Measurements from ENCODE around the gene RECK. TPM values are rescaled to one million over a fixed set of nuclear protein-coding genes. Genes with fewer than 3 reads are reported as not detected.
A peak's percentile ranks its signal among the peaks of the same experiment; 100 is the strongest.

RECK gene
- total and polyA plus RNA-seq, 3 experiments from 2014 or later, result 3.7 to 15.0 (median 4.3) TPM

DNA sequence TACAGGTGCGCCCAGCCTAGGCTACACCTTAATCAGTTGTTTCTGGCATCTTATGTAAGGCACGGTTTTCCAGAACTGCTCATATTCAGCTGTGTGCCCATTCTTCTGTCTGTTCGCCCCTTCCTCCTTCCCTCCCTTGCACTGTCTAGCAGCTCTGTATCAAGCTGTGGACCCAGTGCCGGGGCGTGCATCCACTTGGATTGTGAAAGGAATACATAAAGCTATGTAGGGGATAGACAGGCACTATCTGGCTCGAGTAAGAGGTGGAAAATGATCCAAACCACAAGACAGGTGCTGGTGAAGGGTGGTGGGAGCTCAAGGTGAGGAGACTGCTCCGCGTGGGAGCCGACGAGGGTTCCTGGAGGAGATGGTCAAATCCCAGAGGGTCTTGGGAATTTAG, 101.8 kb downstream of the RECK start:
- Mint-ChIP-seq H3K27ac (peak overlapping the region; percentile 76 to 99 (median 86)), H3K9me3 (peaks cover 0 to 1% (median 0%) of the 10 kb centered on the region in 5 donors), H3K27me3 (no peaks in the 10 kb centered on the region), H3K36me3 (peaks cover 0 to 9% (median 1%) of the 10 kb centered on the region in 3 donors), H3K4me3 (peak overlapping the region; percentile 87 to 99 (median 96)), H3K4me1 (peaks cover 67 to 74% (median 73%) of the 10 kb centered on the region in 3 donors)
- Histone ChIP-seq H3K36me3 (ENCODE audit: insufficient read depth, low read length) (no peaks in the 10 kb centered on the region), H3K4me1 (ENCODE audit: insufficient read depth, low read length) (peaks cover 73% of the 10 kb centered on the region), H3K4me3 (ENCODE audit: low read length) (no peak overlapping the region), H3K27me3 (ENCODE audit: insufficient read depth, low read length, poor library complexity, severe bottlenecking) (no peaks in the 10 kb centered on the region), H3K27ac (ENCODE audit: low read depth, low read length) (no peak overlapping the region), H3K9me3 (ENCODE audit: low read length) (no peaks in the 10 kb centered on the region)
- POLR2A ChIA-PET, result interaction anchor here (0.6 to 2.4 kb wide), 2 partner anchors 10 to 27 kb away, joined by 5 to 12 read pairs; no protein-coding TSS in a partner anchor
- CTCF ChIA-PET, result interaction anchor here (1.3 to 6.2 kb wide), 3 partner anchors 10 to 36 kb away, joined by 4 to 65 read pairs (median 8); partner anchors contain the start of gene CCIN
- no peak for DNase-seq

DNA sequence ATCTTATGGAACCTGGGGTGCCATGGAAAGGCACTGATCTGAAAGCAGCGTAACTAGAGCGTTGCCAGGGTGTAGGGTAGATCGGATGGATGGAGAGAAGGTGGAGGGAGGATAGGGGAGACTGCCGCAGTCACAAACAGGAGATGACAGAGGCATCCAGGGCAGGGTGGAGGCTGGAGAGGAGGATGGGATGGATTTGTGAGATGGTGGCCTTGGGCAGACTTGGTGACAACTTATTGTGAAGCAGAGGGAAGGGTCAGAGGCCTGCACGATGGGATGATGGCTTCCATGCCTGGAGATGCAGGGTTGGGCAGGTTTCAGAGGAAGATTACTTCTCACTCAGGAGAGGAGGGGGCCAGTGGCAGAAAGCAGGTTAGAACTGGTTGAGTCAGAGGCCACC, 102.2 kb downstream of the RECK start:
- H3K27ac ChIP-seq (ENCODE audit: low read depth, low read length), result no peak overlapping the region
- H3K27me3 ChIP-seq (ENCODE audit: insufficient read depth, low read length, poor library complexity, severe bottlenecking), result no peaks in the 10 kb centered on the region
- H3K4me1 Mint-ChIP-seq, result peaks cover 71 to 78% (median 77%) of the 10 kb centered on the region in 3 donors
- H3K27me3 Mint-ChIP-seq, result no peaks in the 10 kb centered on the region
- H3K4me3 Mint-ChIP-seq, result peak overlapping the region; percentile 87 to 99 (median 96)
- H3K9me3 Mint-ChIP-seq, result peaks cover 0 to 1% (median 0%) of the 10 kb centered on the region in 5 donors
- DNase-seq, result no peak
- peak overlapping the region; percentile 76 to 99 (median 86) for H3K27ac Mint-ChIP-seq
- no peaks in the 10 kb centered on the region for H3K36me3 ChIP-seq (ENCODE audit: insufficient read depth, low read length)
- H3K4me3 ChIP-seq (ENCODE audit: low read length), result no peak overlapping the region
- peaks cover 77% of the 10 kb centered on the region for H3K4me1 ChIP-seq (ENCODE audit: insufficient read depth, low read length)
- POLR2A ChIA-PET, result no interaction called here
- H3K9me3 ChIP-seq (ENCODE audit: low read length), result no peaks in the 10 kb centered on the region
- peaks cover 0 to 10% (median 1%) of the 10 kb centered on the region in 3 donors for H3K36me3 Mint-ChIP-seq
- CTCF ChIA-PET, result interaction anchor here (1.3 to 6.2 kb wide), 3 partner anchors 10 to 36 kb away, joined by 4 to 65 read pairs (median 8); partner anchors contain the start of gene CCIN

DNA sequence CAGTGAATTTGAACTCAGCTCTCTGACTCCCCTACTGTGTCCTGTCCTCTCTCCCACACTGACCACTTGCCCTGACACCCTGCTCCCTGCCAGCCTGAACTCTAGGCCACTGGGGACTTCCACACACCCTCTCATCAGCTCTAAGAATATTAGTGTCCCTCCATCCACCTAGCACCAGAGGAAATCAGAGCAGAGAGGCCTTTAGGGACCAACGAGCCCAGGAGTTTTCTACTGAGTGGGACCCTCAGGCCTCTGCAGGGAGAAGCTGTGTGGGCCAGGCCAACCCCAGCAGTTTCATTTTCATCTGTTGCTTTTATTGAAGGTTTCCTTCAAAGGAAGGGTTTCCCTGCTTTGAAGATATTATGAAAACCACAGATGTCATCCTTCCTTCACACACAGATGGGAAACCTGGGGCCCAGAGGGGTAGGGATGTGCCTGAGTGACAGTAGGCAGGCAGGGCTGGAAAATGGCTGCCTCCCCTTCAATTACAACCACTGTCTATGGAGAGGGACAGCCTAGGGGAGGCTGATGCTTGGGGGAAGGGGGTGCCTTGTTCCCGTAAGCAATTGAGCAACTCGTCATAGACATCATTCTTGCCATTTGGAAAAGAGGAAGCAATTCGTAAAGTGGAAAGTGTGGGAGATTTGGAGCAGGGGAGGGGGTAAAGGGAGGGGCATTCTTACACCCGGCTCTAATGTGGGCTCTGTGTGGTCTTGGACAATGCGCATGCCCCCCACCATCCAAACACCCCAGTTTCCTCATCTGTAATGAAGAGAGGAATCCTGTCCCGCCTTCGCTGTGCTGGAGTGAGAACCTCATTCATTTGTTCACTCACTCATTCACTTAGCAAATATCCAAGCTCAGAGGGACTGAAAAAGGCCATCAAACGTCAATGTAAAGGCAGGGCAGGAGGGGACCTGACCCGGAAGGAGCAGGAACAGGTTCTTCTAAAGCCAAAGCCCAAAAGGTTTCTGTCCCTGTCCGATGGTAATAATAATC, 103.7 kb downstream of the RECK start:
- ChIA-PET POLR2A (interaction anchor here (0.8 to 1.9 kb wide), 3 partner anchors 8 to 37 kb away, joined by 3 to 8 read pairs (median 3); no protein-coding TSS in a partner anchor), CTCF (interaction anchor here (1.7 to 6.2 kb wide), 3 partner anchors 26 to 38 kb away, joined by 8 to 65 read pairs (median 25); partner anchors contain the start of gene CCIN)
- Mint-ChIP-seq H3K4me3 (peak overlapping the region; percentile 68 to 96 (median 87)), H3K9me3 (peaks cover 0 to 3% (median 2%) of the 10 kb centered on the region in 5 donors), H3K36me3 (peaks cover 3 to 14% (median 3%) of the 10 kb centered on the region in 3 donors), H3K27me3 (peaks cover 0 to 3% of the 10 kb centered on the region in 2 donors), H3K4me1 (peaks cover 85 to 92% (median 91%) of the 10 kb centered on the region in 3 donors), H3K27ac (peak overlapping the region; percentile 71 to 99 (median 91))
- DNase-seq, result peak in 1 of 5 donors; percentile 29
- peaks cover 2% of the 10 kb centered on the region for H3K9me3 ChIP-seq (ENCODE audit: low read length)
- H3K36me3 ChIP-seq (ENCODE audit: insufficient read depth, low read length), result no peaks in the 10 kb centered on the region
- H3K27ac ChIP-seq (ENCODE audit: low read depth, low read length), result no peak overlapping the region
- H3K4me1 ChIP-seq (ENCODE audit: insufficient read depth, low read length), result peaks cover 90% of the 10 kb centered on the region
- H3K4me3 ChIP-seq (ENCODE audit: low read length), result peak overlapping the region; percentile 27
- no peaks in the 10 kb centered on the region for H3K27me3 ChIP-seq (ENCODE audit: insufficient read depth, low read length, poor library complexity, severe bottlenecking)

DNA sequence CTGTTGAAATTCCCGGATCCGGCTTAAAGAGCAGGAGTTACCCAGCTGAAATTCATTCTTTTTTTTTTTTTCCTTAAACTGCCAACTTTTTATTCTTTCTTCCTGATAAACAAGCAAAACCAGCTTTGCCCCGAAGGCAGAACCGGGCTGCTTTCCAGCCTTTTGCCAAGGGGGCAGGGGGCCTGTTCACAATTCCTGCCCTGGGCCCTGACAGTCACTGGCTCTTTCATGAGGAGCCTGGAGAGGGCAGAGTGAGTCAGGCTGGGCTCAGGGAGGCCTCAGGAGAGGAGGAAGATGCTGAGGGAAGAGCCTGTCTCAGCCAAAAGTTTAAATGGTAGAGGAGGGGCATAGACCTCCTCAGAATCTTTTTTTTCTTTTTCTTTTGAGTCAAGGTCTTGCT, 104.6 kb downstream of the RECK start:
- Histone ChIP-seq H3K27ac (ENCODE audit: low read depth, low read length) (no peak overlapping the region), H3K4me3 (ENCODE audit: low read length) (no peak overlapping the region), H3K4me1 (ENCODE audit: insufficient read depth, low read length) (peaks cover 92% of the 10 kb centered on the region), H3K9me3 (ENCODE audit: low read length) (peaks cover 5% of the 10 kb centered on the region), H3K36me3 (ENCODE audit: insufficient read depth, low read length) (no peaks in the 10 kb centered on the region), H3K27me3 (ENCODE audit: insufficient read depth, low read length, poor library complexity, severe bottlenecking) (no peaks in the 10 kb centered on the region)
- peaks cover 92 to 93% (median 93%) of the 10 kb centered on the region in 3 donors for H3K4me1 Mint-ChIP-seq
- H3K9me3 Mint-ChIP-seq, result peaks cover 0 to 10% (median 5%) of the 10 kb centered on the region in 5 donors
- peak overlapping the region; percentile 71 to 99 (median 91) for H3K27ac Mint-ChIP-seq
- no peak for DNase-seq
- peaks cover 11 to 18% (median 12%) of the 10 kb centered on the region in 3 donors for H3K36me3 Mint-ChIP-seq
- peaks cover 0 to 3% of the 10 kb centered on the region in 2 donors for H3K27me3 Mint-ChIP-seq
- peak overlapping the region in 5 of 7 donors; percentile 73 to 97 (median 93) for H3K4me3 Mint-ChIP-seq
- POLR2A ChIA-PET, result interaction anchor here (1.9 kb wide), 1 partner anchor 7 kb away, joined by 8 read pairs; no protein-coding TSS in a partner anchor
- CTCF ChIA-PET, result interaction anchor here (4.3 to 6.2 kb wide), 3 partner anchors 25 to 39 kb away, joined by 25 to 65 read pairs (median 30); partner anchors contain the start of gene CCIN

DNA sequence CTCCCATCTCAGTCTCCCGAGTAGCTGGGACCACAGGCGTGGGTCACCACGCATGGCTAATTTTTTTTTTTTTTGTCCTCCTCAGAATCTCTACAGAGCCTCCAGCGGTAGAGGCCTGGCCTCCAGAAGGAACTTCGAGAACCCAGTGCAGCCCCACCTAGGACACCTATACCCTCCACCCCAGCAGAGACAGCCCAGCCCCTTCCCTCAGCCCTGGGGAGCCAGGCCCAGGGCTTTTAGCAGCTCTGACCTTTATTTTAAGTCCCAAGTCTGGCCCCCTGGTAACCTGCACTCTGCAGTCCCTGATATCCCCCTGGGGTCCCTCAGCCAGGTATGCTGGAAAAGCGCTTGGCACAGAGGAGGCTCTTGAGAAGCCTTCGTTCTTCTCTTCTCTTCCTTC, 105.0 kb downstream of the RECK start:
- H3K27me3 ChIP-seq (ENCODE audit: insufficient read depth, low read length, poor library complexity, severe bottlenecking), result no peaks in the 10 kb centered on the region
- H3K9me3 ChIP-seq (ENCODE audit: low read length), result peaks cover 5% of the 10 kb centered on the region
- ChIA-PET POLR2A (no interaction called here), CTCF (interaction anchor here (4.3 to 4.6 kb wide), 2 partner anchors 25 to 39 kb away, joined by 25 to 30 read pairs; no protein-coding TSS in a partner anchor)
- peaks cover 96% of the 10 kb centered on the region for H3K4me1 ChIP-seq (ENCODE audit: insufficient read depth, low read length)
- no peak overlapping the region for H3K27ac ChIP-seq (ENCODE audit: low read depth, low read length)
- Mint-ChIP-seq H3K36me3 (peaks cover 12 to 19% (median 14%) of the 10 kb centered on the region in 3 donors), H3K27ac (peak overlapping the region; percentile 62 to 99 (median 97)), H3K9me3 (peaks cover 0 to 10% (median 6%) of the 10 kb centered on the region in 5 donors), H3K27me3 (peaks cover 0 to 3% of the 10 kb centered on the region in 2 donors), H3K4me1 (peaks cover 94 to 97% (median 96%) of the 10 kb centered on the region in 3 donors), H3K4me3 (peak overlapping the region in 6 of 7 donors; percentile 65 to 97 (median 94))
- no peak for DNase-seq
- H3K36me3 ChIP-seq (ENCODE audit: insufficient read depth, low read length), result no peaks in the 10 kb centered on the region
- peak overlapping the region; percentile 12 for H3K4me3 ChIP-seq (ENCODE audit: low read length)

DNA sequence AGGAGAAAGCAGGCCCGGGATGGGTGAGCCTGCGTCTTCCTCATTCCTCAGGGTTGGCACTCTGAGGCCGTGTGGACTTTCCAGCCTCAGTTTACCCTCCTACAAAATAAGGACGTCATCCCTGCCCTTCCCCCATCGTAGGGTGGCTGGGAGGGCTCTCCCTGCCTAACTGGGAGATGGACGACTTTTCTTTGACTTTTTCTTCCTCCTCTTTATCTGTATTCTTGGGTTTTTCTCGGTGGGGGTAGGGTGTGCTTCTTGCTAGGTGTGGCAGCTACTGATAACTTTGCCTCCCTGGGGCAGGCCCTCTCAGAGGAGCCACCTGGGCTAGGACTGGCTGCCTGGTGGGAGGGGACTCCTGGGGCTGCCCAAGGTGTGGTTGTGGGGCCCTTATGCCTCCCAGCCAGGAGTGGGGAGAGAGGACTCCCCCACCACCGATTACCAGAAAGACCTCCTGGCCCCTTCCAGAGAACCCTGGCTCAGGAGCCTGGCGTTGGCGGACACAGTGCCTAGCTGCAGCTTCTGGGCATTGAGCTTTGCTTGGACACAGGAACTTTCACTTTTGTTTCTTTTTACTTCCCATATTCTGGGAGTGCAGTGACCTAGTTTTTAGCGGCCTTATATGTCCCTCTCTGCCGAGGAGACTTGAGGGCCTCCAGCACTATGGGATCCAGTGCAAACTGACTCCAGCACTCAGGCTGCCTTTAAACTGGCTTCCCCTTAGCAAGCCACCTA, 106.0 kb downstream of the RECK start:
- Histone ChIP-seq H3K4me3 (ENCODE audit: low read length) (peak overlapping the region; percentile 61), H3K27me3 (ENCODE audit: insufficient read depth, low read length, poor library complexity, severe bottlenecking) (no peaks in the 10 kb centered on the region), H3K4me1 (ENCODE audit: insufficient read depth, low read length) (peaks cover 99% of the 10 kb centered on the region), H3K9me3 (ENCODE audit: low read length) (peaks cover 5% of the 10 kb centered on the region), H3K36me3 (ENCODE audit: insufficient read depth, low read length) (no peaks in the 10 kb centered on the region), H3K27ac (ENCODE audit: low read depth, low read length) (peak overlapping the region; percentile 52)
- ChIA-PET POLR2A (no interaction called here), CTCF (interaction anchor here (1.5 to 4.6 kb wide), 3 partner anchors 19 to 40 kb away, joined by 4 to 30 read pairs (median 25); no protein-coding TSS in a partner anchor)
- H3K4me1 Mint-ChIP-seq, result peaks cover 95 to 98% (median 98%) of the 10 kb centered on the region in 3 donors
- DNase-seq, result no peak
- H3K27ac Mint-ChIP-seq, result peak overlapping the region; percentile 96 to 99 (median 98)
- peaks cover 12 to 19% (median 18%) of the 10 kb centered on the region in 3 donors for H3K36me3 Mint-ChIP-seq
- H3K9me3 Mint-ChIP-seq, result peaks cover 0 to 9% (median 6%) of the 10 kb centered on the region in 5 donors
- H3K27me3 Mint-ChIP-seq, result peaks cover 0 to 3% of the 10 kb centered on the region in 2 donors
- peak overlapping the region; percentile 86 to 97 (median 93) for H3K4me3 Mint-ChIP-seq

DNA sequence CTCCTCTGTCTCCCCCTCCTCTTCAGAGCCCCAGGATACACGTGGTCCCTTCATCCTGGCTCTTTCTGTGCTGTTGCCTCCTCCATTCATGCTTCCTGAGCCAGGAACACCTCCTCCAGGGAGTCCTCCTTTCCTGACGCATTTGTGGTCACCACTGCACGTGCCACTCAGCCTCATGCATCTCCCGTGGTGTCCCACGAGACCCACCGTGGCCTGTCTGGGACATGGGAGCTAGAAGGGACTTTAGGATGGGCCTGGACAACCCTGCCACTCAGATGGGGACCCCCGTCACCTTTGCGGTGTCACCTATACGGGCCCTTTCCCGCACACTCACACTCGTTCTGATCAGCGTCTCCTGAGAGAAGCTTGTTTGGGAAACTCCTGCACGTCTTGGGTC, 106.5 kb downstream of the RECK start:
- POLR2A ChIA-PET, result no interaction called here
- H3K27ac Mint-ChIP-seq, result peak overlapping the region; percentile 96 to 99 (median 98)
- H3K9me3 Mint-ChIP-seq, result peaks cover 0 to 9% (median 6%) of the 10 kb centered on the region in 5 donors
- Histone ChIP-seq H3K4me1 (ENCODE audit: insufficient read depth, low read length) (peaks cover 99% of the 10 kb centered on the region), H3K27ac (ENCODE audit: low read depth, low read length) (peak overlapping the region; percentile 52), H3K9me3 (ENCODE audit: low read length) (peaks cover 5% of the 10 kb centered on the region), H3K27me3 (ENCODE audit: insufficient read depth, low read length, poor library complexity, severe bottlenecking) (no peaks in the 10 kb centered on the region), H3K4me3 (ENCODE audit: low read length) (peak overlapping the region; percentile 61), H3K36me3 (ENCODE audit: insufficient read depth, low read length) (no peaks in the 10 kb centered on the region)
- DNase-seq, result no peak
- peaks cover 95 to 98% (median 98%) of the 10 kb centered on the region in 3 donors for H3K4me1 Mint-ChIP-seq
- peaks cover 12 to 19% (median 18%) of the 10 kb centered on the region in 3 donors for H3K36me3 Mint-ChIP-seq
- CTCF ChIA-PET, result interaction anchor here (0.7 to 4.6 kb wide), 5 partner anchors 9 to 41 kb away, joined by 3 to 30 read pairs (median 4); no protein-coding TSS in a partner anchor
- peaks cover 0 to 3% of the 10 kb centered on the region in 2 donors for H3K27me3 Mint-ChIP-seq
- H3K4me3 Mint-ChIP-seq, result peak overlapping the region; percentile 86 to 97 (median 93)

All from CD8-positive, alpha-beta memory T cell (primary cell).